Measurements from ENCODE around the gene TMX1. TPM values are rescaled to one million over a fixed set of nuclear protein-coding genes. Genes with fewer than 3 reads are reported as not detected.

Gene TMX1
- total RNA-seq, 1 experiment from 2014 or later = 46.2 TPM

- RAD21 ChIA-PET (ENCODE audit: low non-redundant PET in 1 of 2, low total read pairs in 2 of 2, uncharacterized antibody in 2 of 2, unreplicated experiment in 2 of 2) = no interaction called here
- H3K4me3 ChIP-seq (replicated peaks in 1 of 2; ENCODE audit: low read depth in 1 of 2, low read length in 2 of 2) = no peak overlapping the region
- no peak overlapping the region for H3K27ac ChIP-seq (ENCODE audit: low read depth, low read length)
- POLR2A ChIA-PET = no interaction called here
- no peak overlapping the region for H3K9ac ChIP-seq (ENCODE audit: low read length)
- DNase-seq (ENCODE audit: low read depth, low spot score) (no peak), ATAC-seq (no peak)
- CTCF ChIA-PET = no interaction called here
- no peaks in the 10 kb centered on the region for H3K9me2 ChIP-seq (ENCODE audit: insufficient read depth)
- BruUV-seq (replicated peaks) = no TSS peak
- H3K27me3 ChIP-seq (ENCODE audit: insufficient read depth, low read length) = no peaks in the 10 kb centered on the region
- no peaks in the 10 kb centered on the region for H4K20me1 ChIP-seq (ENCODE audit: insufficient read depth)
- no peak overlapping the region for H3K4me2 ChIP-seq (ENCODE audit: low read length)
- H3K36me3 ChIP-seq (ENCODE audit: control insufficient read depth in 1 of 2, insufficient read depth in 2 of 2, low read length in 2 of 2) = no peaks in the 10 kb centered on the region
- peaks cover 4 to 10% of the 10 kb centered on the region in 2 experiments; a peak in 3 of 4 replicates for H3K4me1 ChIP-seq (ENCODE audit: control insufficient read depth in 1 of 2, insufficient read depth in 2 of 2, low read length in 2 of 2)
- H3K79me2 ChIP-seq (ENCODE audit: insufficient read depth, low read length) = peaks cover 13% of the 10 kb centered on the region
- no peaks in the 10 kb centered on the region for H3K9me3 ChIP-seq (ENCODE audit: control insufficient read depth in 1 of 2, insufficient read depth in 1 of 2, low read depth in 1 of 2, low read length in 2 of 2)
- intact Hi-C loops (cut with micrococcal nuclease) = no loop called here
- H2AFZ ChIP-seq (ENCODE audit: low read depth, low read length, poor library complexity, severe bottlenecking) = no peak overlapping the region
- TF ChIP-seq, protein P1, sequence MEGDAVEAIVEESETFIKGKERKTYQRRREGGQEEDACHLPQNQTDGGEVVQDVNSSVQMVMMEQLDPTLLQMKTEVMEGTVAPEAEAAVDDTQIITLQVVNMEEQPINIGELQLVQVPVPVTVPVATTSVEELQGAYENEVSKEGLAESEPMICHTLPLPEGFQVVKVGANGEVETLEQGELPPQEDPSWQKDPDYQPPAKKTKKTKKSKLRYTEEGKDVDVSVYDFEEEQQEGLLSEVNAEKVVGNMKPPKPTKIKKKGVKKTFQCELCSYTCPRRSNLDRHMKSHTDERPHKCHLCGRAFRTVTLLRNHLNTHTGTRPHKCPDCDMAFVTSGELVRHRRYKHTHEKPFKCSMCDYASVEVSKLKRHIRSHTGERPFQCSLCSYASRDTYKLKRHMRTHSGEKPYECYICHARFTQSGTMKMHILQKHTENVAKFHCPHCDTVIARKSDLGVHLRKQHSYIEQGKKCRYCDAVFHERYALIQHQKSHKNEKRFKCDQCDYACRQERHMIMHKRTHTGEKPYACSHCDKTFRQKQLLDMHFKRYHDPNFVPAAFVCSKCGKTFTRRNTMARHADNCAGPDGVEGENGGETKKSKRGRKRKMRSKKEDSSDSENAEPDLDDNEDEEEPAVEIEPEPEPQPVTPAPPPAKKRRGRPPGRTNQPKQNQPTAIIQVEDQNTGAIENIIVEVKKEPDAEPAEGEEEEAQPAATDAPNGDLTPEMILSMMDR (IDR thresholded peaks at IDR 0.05 in 2 of 3, conservative IDR thresholded peaks at IDR 0.05 in 1 of 3; ENCODE audit: borderline replicate concordance in 1 of 3, insufficient read depth in 1 of 3, low read depth in 2 of 3, low read length in 2 of 3) = no peak
- 0 out of 2 replicates have a peak, but pooled peaks have one; percentile 24 for TF ChIP-seq FOSL1 (IDR thresholded peaks at IDR 0.05; ENCODE audit: low read depth)
- TF ChIP-seq CEBPB (IDR thresholded peaks at IDR 0.05; ENCODE audit: low read depth) = peak; percentile 28; the same call in 1 of the 2 replicates
These were observed 3.7 kb upstream of the TMX1 start for GRCh38 chr14:51236314-51236713.

DNA sequence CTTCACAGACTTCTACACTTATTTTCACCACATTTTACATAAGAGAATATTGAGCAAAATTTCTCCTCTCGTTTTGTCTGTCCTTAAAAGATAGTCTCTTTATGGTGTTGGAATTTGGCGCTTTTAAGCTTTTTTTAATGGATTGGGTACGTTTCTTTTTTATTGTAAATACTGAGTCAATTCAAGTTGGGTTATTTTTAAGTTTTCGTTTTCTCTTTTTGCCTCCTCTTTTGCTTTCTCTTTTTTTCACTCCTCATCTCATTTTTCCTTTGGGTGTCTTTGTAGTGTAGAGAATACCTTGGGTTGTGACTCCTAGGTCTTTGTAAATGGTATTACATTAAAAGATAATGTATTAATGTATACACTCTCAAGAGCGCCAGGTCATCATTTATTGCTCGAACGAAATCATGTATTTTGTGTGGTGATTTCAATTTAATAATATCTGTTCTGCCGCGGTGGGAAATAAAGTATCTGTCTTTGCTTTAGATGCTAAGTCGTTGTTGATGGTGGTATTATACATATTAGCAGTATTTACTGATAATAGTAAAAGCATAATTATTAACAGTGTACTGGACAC, 845 bp downstream of the TMX1 start:
- intact Hi-C loops (cut with micrococcal nuclease) = no loop called here
- POLR2A ChIA-PET = no interaction called here

More for the DNA sequence above, 845 bp downstream of the TMX1 start:
- ATAC-seq (no peak), DNase-seq (ENCODE audit: low read depth, low spot score) (no peak)
- TF ChIP-seq CBX3 (IDR thresholded peaks at IDR 0.05; ENCODE audit: low read depth) (no peak), SP1 (IDR thresholded peaks at IDR 0.05; ENCODE audit: low read depth) (no peak), ELF1 (IDR thresholded peaks at IDR 0.05; ENCODE audit: borderline replicate concordance, low read depth) (no peak)
- TF ChIP-seq, protein P1 (IDR thresholded peaks at IDR 0.05 in 2 of 3, conservative IDR thresholded peaks at IDR 0.05 in 1 of 3; ENCODE audit: borderline replicate concordance in 1 of 3, insufficient read depth in 1 of 3, low read depth in 2 of 3, low read length in 2 of 3) = no peak
- Histone ChIP-seq H3K9me2 (ENCODE audit: insufficient read depth) (no peaks in the 10 kb centered on the region), H3K4me3 (replicated peaks in 1 of 2; ENCODE audit: low read depth in 1 of 2, low read length in 2 of 2) (peak overlapping the region; percentile 79 to 87), H3K79me2 (ENCODE audit: insufficient read depth, low read length) (peaks cover 59% of the 10 kb centered on the region), H3K4me1 (ENCODE audit: control insufficient read depth in 1 of 2, insufficient read depth in 2 of 2, low read length in 2 of 2) (peaks cover 7 to 13% of the 10 kb centered on the region in 2 experiments; a peak in 3 of 4 replicates), H3K36me3 (ENCODE audit: control insufficient read depth in 1 of 2, insufficient read depth in 2 of 2, low read length in 2 of 2) (peaks cover 0 to 3% of the 10 kb centered on the region in 2 experiments; a peak in 2 of 4 replicates), H4K20me1 (ENCODE audit: insufficient read depth) (no peaks in the 10 kb centered on the region), H2AFZ (ENCODE audit: low read depth, low read length, poor library complexity, severe bottlenecking) (no peak overlapping the region), H3K27ac (ENCODE audit: low read depth, low read length) (no peak overlapping the region; the same call in 1 of the 2 replicates), H3K9ac (ENCODE audit: low read length) (peak overlapping the region; percentile 91), H3K4me2 (ENCODE audit: low read length) (peak overlapping the region; percentile 79), H3K9me3 (ENCODE audit: control insufficient read depth in 1 of 2, insufficient read depth in 1 of 2, low read depth in 1 of 2, low read length in 2 of 2) (no peaks in the 10 kb centered on the region), H3K27me3 (ENCODE audit: insufficient read depth, low read length) (no peaks in the 10 kb centered on the region)
- ChIA-PET RAD21 (ENCODE audit: low non-redundant PET in 1 of 2, low total read pairs in 2 of 2, uncharacterized antibody in 2 of 2, unreplicated experiment in 2 of 2) (no interaction called here), CTCF (no interaction called here)
- BruUV-seq (replicated peaks) = TSS peak; percentile 57
